GM12878 (cell line): Measurements from ENCODE around the gene THRAP3.

Experiments
- EZH2 ChIP-seq: IDR thresholded peaks from 2 replicates; pipeline ENCODE4 v1.6.1; 2012; ENCODE audit warnings: low read depth, mild to moderate bottlenecking, control low read depth, inconsistent platforms, low read length, borderline replicate concordance; ENCODE audit not compliant: control insufficient read depth
- HDAC2 ChIP-seq: fragments of 200-600 bp; sonication (generic); IDR thresholded peaks from 2 replicates; pipeline ENCODE4 v1.6.1; 2017
- POLR2AphosphoS5 ChIP-seq: IDR thresholded peaks from 2 replicates; pipeline ENCODE4 v1.6.1; 2011; ENCODE audit warnings: mild to moderate bottlenecking, low read length, inconsistent platforms
- RFX5 ChIP-seq: IDR thresholded peaks from 2 replicates; pipeline ENCODE4 v1.6.1; 2011; ENCODE audit warnings: low read depth, low read length, improper control_type of control experiment
- TF ChIP-seq, protein P1 (sequence below), 3 experiments: IDR thresholded peaks in 2 of 3; conservative IDR thresholded peaks in 1 of 3; 2 replicates each; pipeline ENCODE4 v1.5.1; 2011; ENCODE audit warnings: low read depth in 3 of 3, low read length in 3 of 3, mild to moderate bottlenecking in 3 of 3, control low read depth in 2 of 3, moderate library complexity in 2 of 3, inconsistent platforms in 1 of 3, mixed read lengths in 1 of 3; ENCODE audit not compliant: control insufficient read depth in 2 of 3, insufficient read depth in 1 of 3; ENCODE audit errors: extremely low read depth in 1 of 3

DNA sequence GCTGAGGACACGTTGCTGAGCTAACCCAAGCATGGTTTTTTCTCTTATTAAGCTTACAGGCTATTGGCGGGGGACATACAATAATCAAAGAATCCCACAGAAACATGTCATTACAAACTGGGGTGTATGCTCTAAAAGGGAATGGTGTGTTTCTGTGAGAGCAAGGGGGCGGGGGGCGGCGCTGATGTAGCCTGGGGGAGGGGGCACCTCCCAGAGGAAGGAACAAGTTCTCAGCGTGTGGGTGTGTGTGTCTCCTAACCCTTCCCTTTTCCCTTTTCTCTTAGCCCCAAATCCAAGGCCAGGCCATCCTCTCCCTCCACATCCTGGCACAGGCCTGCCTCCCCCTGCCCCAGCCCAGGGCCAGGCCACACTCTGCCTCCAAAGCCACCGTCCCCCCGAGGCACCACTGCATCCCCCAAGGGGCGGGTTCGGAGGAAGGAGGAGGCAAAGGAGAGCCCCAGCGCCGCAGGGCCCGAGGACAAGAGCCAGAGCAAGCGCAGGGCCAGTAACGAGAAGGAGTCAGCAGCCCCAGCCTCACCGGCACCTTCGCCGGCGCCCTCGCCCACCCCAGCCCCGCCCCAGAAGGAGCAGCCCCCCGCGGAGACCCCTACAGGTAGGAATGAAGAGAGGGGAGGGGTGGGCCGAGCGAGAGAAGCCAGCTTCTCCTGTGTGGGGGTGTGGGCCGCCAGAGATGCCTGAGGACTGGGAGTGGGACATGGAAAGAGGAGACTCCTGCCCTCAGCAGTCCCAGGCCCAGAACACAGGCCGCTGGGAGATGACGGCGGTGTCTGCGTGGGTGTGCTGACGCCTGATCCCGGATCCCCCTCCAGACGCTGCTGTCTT is 46.4 kb upstream of the THRAP3 start:
- TF ChIP-seq HDAC2 (no peak), POLR2AphosphoS5 (no peak), EZH2 (no peak), RFX5 (no peak)
- TF ChIP-seq, protein P1, sequence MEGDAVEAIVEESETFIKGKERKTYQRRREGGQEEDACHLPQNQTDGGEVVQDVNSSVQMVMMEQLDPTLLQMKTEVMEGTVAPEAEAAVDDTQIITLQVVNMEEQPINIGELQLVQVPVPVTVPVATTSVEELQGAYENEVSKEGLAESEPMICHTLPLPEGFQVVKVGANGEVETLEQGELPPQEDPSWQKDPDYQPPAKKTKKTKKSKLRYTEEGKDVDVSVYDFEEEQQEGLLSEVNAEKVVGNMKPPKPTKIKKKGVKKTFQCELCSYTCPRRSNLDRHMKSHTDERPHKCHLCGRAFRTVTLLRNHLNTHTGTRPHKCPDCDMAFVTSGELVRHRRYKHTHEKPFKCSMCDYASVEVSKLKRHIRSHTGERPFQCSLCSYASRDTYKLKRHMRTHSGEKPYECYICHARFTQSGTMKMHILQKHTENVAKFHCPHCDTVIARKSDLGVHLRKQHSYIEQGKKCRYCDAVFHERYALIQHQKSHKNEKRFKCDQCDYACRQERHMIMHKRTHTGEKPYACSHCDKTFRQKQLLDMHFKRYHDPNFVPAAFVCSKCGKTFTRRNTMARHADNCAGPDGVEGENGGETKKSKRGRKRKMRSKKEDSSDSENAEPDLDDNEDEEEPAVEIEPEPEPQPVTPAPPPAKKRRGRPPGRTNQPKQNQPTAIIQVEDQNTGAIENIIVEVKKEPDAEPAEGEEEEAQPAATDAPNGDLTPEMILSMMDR (IDR thresholded peaks at IDR 0.05 in 2 of 3, conservative IDR thresholded peaks at IDR 0.05 in 1 of 3; ENCODE audit: control insufficient read depth in 2 of 3, extremely low read depth in 1 of 3, insufficient read depth in 1 of 3, low read depth in 3 of 3, low read length in 3 of 3), result no peak
